CD14-positive monocyte (primary cell): ENCODE data around the gene RXRG. TPM values are rescaled to one million over a fixed set of nuclear protein-coding genes. Genes with fewer than 3 reads are reported as not detected.
A peak's percentile ranks its signal among the peaks of the same experiment; 100 is the strongest.

ENCODE experiments used
- DNase-seq, 3 donors: peaks; one replicate each; pipeline ENCODE4 v3.0.0-alpha.2; 2011 to 2022
- H2AFZ ChIP-seq: 2 replicates; pipeline ENCODE4 v1.6.0; 2012; ENCODE audit warnings: mild to moderate bottlenecking, low read depth, low read length, inconsistent platforms; ENCODE audit not compliant: insufficient read depth, poor library complexity, severe bottlenecking
- H3K27ac ChIP-seq, 2 donors: 1 replicate in 1 of 2; 2 replicates in 1 of 2; pipeline ENCODE4 v1.5.1; 2012 to 2013; ENCODE audit warnings: low read length in 2 of 2, control low read depth in 1 of 2, inconsistent platforms in 1 of 2, low read depth in 1 of 2, mild to moderate bottlenecking in 1 of 2
- H3K27me3 ChIP-seq, 2 donors: one replicate each; pipeline versions ENCODE4 v1.6.0 to v1.6.1; 2011 to 2013; ENCODE audit warnings: low read length in 2 of 2; ENCODE audit not compliant: control insufficient read depth in 2 of 2, insufficient read depth in 2 of 2
- H3K36me3 ChIP-seq, 2 donors: replicated peaks in 1 of 2; 1 replicate in 1 of 2; 2 replicates in 1 of 2; pipeline versions ENCODE4 v1.5.1 to v1.6.1; 2012 to 2013; ENCODE audit warnings: low read length in 2 of 2, control low read depth in 1 of 2, inconsistent platforms in 1 of 2, mild to moderate bottlenecking in 1 of 2; ENCODE audit not compliant: insufficient read depth in 2 of 2, control insufficient read depth in 1 of 2
- H3K4me1 ChIP-seq, 2 donors: 1 replicate in 1 of 2; 2 replicates in 1 of 2; pipeline versions ENCODE4 v1.5.1 to v1.6.1; 2012 to 2013; ENCODE audit warnings: low read length in 2 of 2, control low read depth in 1 of 2, inconsistent platforms in 1 of 2, mild to moderate bottlenecking in 1 of 2, moderate library complexity in 1 of 2; ENCODE audit not compliant: insufficient read depth in 2 of 2, control insufficient read depth in 1 of 2
- H3K4me2 ChIP-seq: replicated peaks from 2 replicates; pipeline ENCODE3; 2012; ENCODE audit warnings: low read length, moderate library complexity, mild to moderate bottlenecking; ENCODE audit not compliant: poor library complexity, severe bottlenecking; ENCODE audit errors: extremely low read depth
- H3K4me3 ChIP-seq, 3 experiments: fragments of 200-600 bp in 1 of 3; sonication (generic) in 1 of 3; replicated peaks in 1 of 3; 1 replicate in 2 of 3; 2 replicates in 1 of 3; pipeline ENCODE4 v1.5.1; 2011 to 2013; ENCODE audit warnings: low read length in 3 of 3, mild to moderate bottlenecking in 3 of 3, control low read depth in 2 of 3, low read depth in 2 of 3, inconsistent platforms in 1 of 3, moderate library complexity in 1 of 3
- H3K79me2 ChIP-seq: 2 replicates; pipeline ENCODE4 v1.6.0; 2012; ENCODE audit warnings: mild to moderate bottlenecking, control low read depth, inconsistent platforms, low read length, moderate library complexity; ENCODE audit not compliant: insufficient read depth
- H3K9ac ChIP-seq: 2 replicates; pipeline ENCODE4 v1.6.0; 2017; ENCODE audit warnings: low read length, mild to moderate bottlenecking; ENCODE audit not compliant: insufficient read depth, poor library complexity, severe bottlenecking
- H3K9me3 ChIP-seq, 2 donors: replicated peaks in 1 of 2; 1 replicate in 1 of 2; 2 replicates in 1 of 2; pipeline versions ENCODE4 v1.5.1 to v1.6.1; 2012 to 2013; ENCODE audit warnings: low read length in 2 of 2, control low read depth in 1 of 2; ENCODE audit not compliant: control insufficient read depth in 1 of 2, insufficient read depth in 1 of 2
- H4K20me1 ChIP-seq: 2 replicates; pipeline ENCODE4 v1.6.0; 2012; ENCODE audit warnings: mild to moderate bottlenecking, low read length, control low read depth, moderate library complexity; ENCODE audit not compliant: insufficient read depth
- H3K27ac Mint-ChIP-seq, 7 donors: one replicate each; pipeline ENCODE4 v1.8.0; 2020; ENCODE audit warnings: mild to moderate bottlenecking in 7 of 7, mixed read lengths in 7 of 7, moderate library complexity in 6 of 7, inconsistent platforms in 2 of 7
- H3K27me3 Mint-ChIP-seq, 3 donors: one replicate each; pipeline ENCODE4 v1.8.0; 2021 to 2022; ENCODE audit warnings: low read depth in 3 of 3, mild to moderate bottlenecking in 3 of 3, mixed read lengths in 3 of 3, moderate library complexity in 3 of 3, inconsistent platforms in 1 of 3
- H3K36me3 Mint-ChIP-seq, 2 donors: one replicate each; pipeline ENCODE4 v1.8.0; 2020; ENCODE audit warnings: mixed read lengths in 2 of 2, inconsistent platforms in 1 of 2, mild to moderate bottlenecking in 1 of 2
- H3K4me1 Mint-ChIP-seq: one replicate; pipeline ENCODE4 v1.8.0; 2020; ENCODE audit warnings: mild to moderate bottlenecking, mixed read lengths
- H3K4me3 Mint-ChIP-seq, 2 donors: one replicate each; pipeline ENCODE4 v1.8.0; 2020; ENCODE audit warnings: mild to moderate bottlenecking in 2 of 2, mixed read lengths in 2 of 2, moderate library complexity in 1 of 2
- H3K9me3 Mint-ChIP-seq, 7 donors: one replicate each; pipeline ENCODE4 v1.8.0; 2020 to 2022; ENCODE audit warnings: mixed read lengths in 7 of 7, mild to moderate bottlenecking in 6 of 7, moderate library complexity in 6 of 7, inconsistent platforms in 2 of 7
- CTCF ChIP-seq: fragments of 200-600 bp; IDR thresholded peaks from one replicate; pipeline ENCODE4 v1.8.0; 2022; ENCODE audit warnings: antibody characterized with exemption, mild to moderate bottlenecking
- WGBS: methylation state at CpG from one replicate; pipeline ENCODE4 v1.1.5; 2013; ENCODE audit warnings: missing lambda C conversion rate; ENCODE audit not compliant: insufficient coverage; 5-methylcytosine and 5-hydroxymethylcytosine counted together
- intact Hi-C, 2 donors: fragments of 100-400 bp; cut with micrococcal nuclease; formaldehyde crosslinking; loops; one replicate each; pipeline versions ENCODE4 v1.15.0 to v1.15.1; 2023
- polyA plus RNA-seq, 3 donors: library from polyadenylated mRNA; depleted of rRNA in 1 of 3; unstranded in 2 of 3; stranded (reverse) in 1 of 3; fragments of 300-500 nt in 2 of 3; fragments of >200 nt in 1 of 3; fragmentation: Illumina TruSeq in 2 of 3; gene quantifications; 1 replicate in 2 of 3; 2 replicates in 1 of 3; pipeline ENCODE4 v1.2.3, GENCODE V29; 2012 to 2021

Gene RXRG
- polyA plus RNA-seq, 3 donors: not detected

- no peaks in the 10 kb centered on the region for H4K20me1 ChIP-seq
- intact Hi-C loops: no loop called here
- peaks cover 0 to 13% (median 0%) of the 10 kb centered on the region in 7 donors for H3K9me3 Mint-ChIP-seq
- no peak overlapping the region for H3K4me3 ChIP-seq
- WGBS: 7% methylated on average over 3 of the region's 7 CpGs
- DNase-seq: peak; percentile 36 to 61 (median 56)
- no peak overlapping the region for H3K27ac Mint-ChIP-seq
- peaks cover 21% of the 10 kb centered on the region for H3K4me1 Mint-ChIP-seq
- no peaks in the 10 kb centered on the region for H3K36me3 ChIP-seq
- peaks cover 8 to 10% of the 10 kb centered on the region in 2 donors for H3K4me1 ChIP-seq
- no peak overlapping the region for H2AFZ ChIP-seq
- no peak overlapping the region for H3K4me2 ChIP-seq
- peak; percentile 97 for TF ChIP-seq CTCF
- H3K79me2 ChIP-seq: no peaks in the 10 kb centered on the region
- H3K36me3 Mint-ChIP-seq: no peaks in the 10 kb centered on the region
- no peaks in the 10 kb centered on the region for H3K9me3 ChIP-seq
- peaks cover 41 to 81% (median 75%) of the 10 kb centered on the region in 3 donors for H3K27me3 Mint-ChIP-seq
- peaks cover 28 to 71% of the 10 kb centered on the region in 2 donors for H3K27me3 ChIP-seq
- no peak overlapping the region for H3K27ac ChIP-seq
- peak overlapping the region in 1 of 2 donors; percentile 59 for H3K4me3 Mint-ChIP-seq
- no peak overlapping the region for H3K9ac ChIP-seq
Observed at GRCh38 chr1:165367375-165367993, 77.4 kb downstream of the RXRG start.

GRCh38 chr1:165365341-165365740, 79.6 kb downstream of the RXRG start:
- no peak overlapping the region for H3K27ac ChIP-seq
- H3K4me3 ChIP-seq: no peak overlapping the region
- no peak overlapping the region for H2AFZ ChIP-seq
- Mint-ChIP-seq H3K4me1 (peaks cover 7% of the 10 kb centered on the region), H3K4me3 (no peak overlapping the region), H3K9me3 (peaks cover 0 to 5% (median 0%) of the 10 kb centered on the region in 7 donors), H3K36me3 (no peaks in the 10 kb centered on the region), H3K27me3 (peaks cover 33 to 78% (median 66%) of the 10 kb centered on the region in 3 donors), H3K27ac (no peak overlapping the region)
- no peaks in the 10 kb centered on the region for H3K36me3 ChIP-seq
- no peak overlapping the region for H3K4me2 ChIP-seq
- WGBS: 48% methylated on average over 2 of the region's 2 CpGs
- no peaks in the 10 kb centered on the region for H3K4me1 ChIP-seq
- TF ChIP-seq CTCF: no peak
- H3K79me2 ChIP-seq: no peaks in the 10 kb centered on the region
- DNase-seq: no peak
- H3K9me3 ChIP-seq: no peaks in the 10 kb centered on the region
- no peak overlapping the region for H3K9ac ChIP-seq
- H3K27me3 ChIP-seq: peaks cover 28 to 68% of the 10 kb centered on the region in 2 donors
- intact Hi-C loops: no loop called here
- no peaks in the 10 kb centered on the region for H4K20me1 ChIP-seq
